AG04450 (cell line): ENCODE measurements around the gene SOX14. TPM values are rescaled to one million over a fixed set of nuclear protein-coding genes. Genes with fewer than 3 reads are reported as not detected.

Experiments
- CTCF ChIA-PET: fragments of 300-600, 350-600 bp; formaldehyde crosslinking; extraction: SDS; loops from one replicate; lab custom pipeline; 2022; ENCODE audit warnings: antibody characterized with exemption, inconsistent platforms; lab: Charles Lee
- POLR2A ChIA-PET: fragments of 350-600 bp; formaldehyde crosslinking; extraction: SDS; loops from one replicate; lab custom pipeline; 2021; ENCODE audit warnings: antibody characterized with exemption, inconsistent platforms; lab: Yijun Ruan, JAX
- DNase-seq: peaks from one replicate; pipeline ENCODE4 v3.0.0-alpha.2; 2011; ENCODE audit warnings: low read depth, low spot score
- H3K27ac ChIP-seq: one replicate; pipeline ENCODE4 v1.5.1; 2012; ENCODE audit warnings: low read depth, low read length, control low read depth
- H3K27me3 ChIP-seq: one replicate; pipeline ENCODE4 v1.6.0; 2012; ENCODE audit warnings: low read length; ENCODE audit not compliant: control insufficient read depth, insufficient read depth
- H3K4me3 ChIP-seq: 2 replicates; pipeline ENCODE4 v1.5.1; 2011; ENCODE audit warnings: mild to moderate bottlenecking, low read depth, low read length, control low read depth
- H3K9me3 ChIP-seq: 2 replicates; pipeline ENCODE4 v1.5.1; 2012; ENCODE audit warnings: low read length; ENCODE audit not compliant: control insufficient read depth, insufficient read depth
- CTCF ChIP-seq: IDR thresholded peaks from 2 replicates; pipeline ENCODE4 v1.5.1; 2011; ENCODE audit warnings: low read depth, low read length, control low read depth, inconsistent platforms
- polyA plus RNA-seq: library from polyadenylated mRNA; depleted of rRNA; stranded (reverse); fragments of >200 nt; gene quantifications from 2 replicates; pipeline ENCODE4 v1.2.3, GENCODE V29; 2011

SOX14 gene
- polyA plus RNA-seq, 1 experiment: not detected

GRCh38 chr3:137738710-137739109, 25.4 kb upstream of the SOX14 start:
- H3K9me3 ChIP-seq: no peaks in the 10 kb centered on the region; the same call in 1 of the 2 replicates
- DNase-seq: no peak
- H3K27ac ChIP-seq: no peak overlapping the region
- no peak for TF ChIP-seq CTCF
- H3K27me3 ChIP-seq: no peaks in the 10 kb centered on the region
- POLR2A ChIA-PET: no interaction called here
- H3K4me3 ChIP-seq: no peak overlapping the region
- CTCF ChIA-PET: no interaction called here

GRCh38 chr3:137743608-137744007, 20.5 kb upstream of the SOX14 start:
- Histone ChIP-seq H3K4me3 (no peak overlapping the region), H3K27ac (no peak overlapping the region), H3K9me3 (no peaks in the 10 kb centered on the region), H3K27me3 (no peaks in the 10 kb centered on the region)
- DNase-seq: no peak
- ChIA-PET CTCF (no interaction called here), POLR2A (no interaction called here)
- no peak for TF ChIP-seq CTCF

- no peak for TF ChIP-seq CTCF
- no peak for DNase-seq
- Histone ChIP-seq H3K27ac (no peak overlapping the region), H3K4me3 (no peak overlapping the region), H3K9me3 (0 out of 2 replicates have a peak, but pooled peaks cover 4% of the 10 kb centered on the region), H3K27me3 (no peaks in the 10 kb centered on the region)
- ChIA-PET CTCF (no interaction called here), POLR2A (no interaction called here)
These were observed 17.3 kb upstream of the SOX14 start for GRCh38 chr3:137746808-137747207.

GRCh38 chr3:137759505-137759904, 4.6 kb upstream of the SOX14 start:
- Histone ChIP-seq H3K27me3 (peaks cover 43% of the 10 kb centered on the region), H3K4me3 (no peak overlapping the region), H3K9me3 (peaks cover under 1% of the 10 kb centered on the region; the same call in 1 of the 2 replicates), H3K27ac (no peak overlapping the region)
- ChIA-PET POLR2A (no interaction called here), CTCF (no interaction called here)
- no peak for TF ChIP-seq CTCF
- no peak for DNase-seq

GRCh38 chr3:137760341-137761098, 3.6 kb upstream of the SOX14 start:
- DNase-seq: no peak
- ChIA-PET CTCF (no interaction called here), POLR2A (no interaction called here)
- H3K27ac ChIP-seq: no peak overlapping the region
- H3K27me3 ChIP-seq: peaks cover 53% of the 10 kb centered on the region
- H3K4me3 ChIP-seq: no peak overlapping the region
- H3K9me3 ChIP-seq: peaks cover 4% of the 10 kb centered on the region; the same call in 1 of the 2 replicates
- no peak for TF ChIP-seq CTCF
